Measurements from ENCODE around the gene ARL16. TPM values are rescaled to one million over a fixed set of nuclear protein-coding genes. Genes with fewer than 3 reads are reported as not detected.

ARL16 gene
- total RNA-seq, 1 donor from 2014 or later = 29.5 TPM

GRCh38 chr17:81659038-81659437 lies 24.6 kb downstream of the ARL16 start:
- no peak for DNase-seq (ENCODE audit: low spot score)
- no peaks in the 10 kb centered on the region for H3K36me3 Mint-ChIP-seq (ENCODE audit: low read depth)
- H3K4me3 Mint-ChIP-seq (ENCODE audit: unreplicated experiment) = no peak overlapping the region
- TF ChIP-seq, protein P1, sequence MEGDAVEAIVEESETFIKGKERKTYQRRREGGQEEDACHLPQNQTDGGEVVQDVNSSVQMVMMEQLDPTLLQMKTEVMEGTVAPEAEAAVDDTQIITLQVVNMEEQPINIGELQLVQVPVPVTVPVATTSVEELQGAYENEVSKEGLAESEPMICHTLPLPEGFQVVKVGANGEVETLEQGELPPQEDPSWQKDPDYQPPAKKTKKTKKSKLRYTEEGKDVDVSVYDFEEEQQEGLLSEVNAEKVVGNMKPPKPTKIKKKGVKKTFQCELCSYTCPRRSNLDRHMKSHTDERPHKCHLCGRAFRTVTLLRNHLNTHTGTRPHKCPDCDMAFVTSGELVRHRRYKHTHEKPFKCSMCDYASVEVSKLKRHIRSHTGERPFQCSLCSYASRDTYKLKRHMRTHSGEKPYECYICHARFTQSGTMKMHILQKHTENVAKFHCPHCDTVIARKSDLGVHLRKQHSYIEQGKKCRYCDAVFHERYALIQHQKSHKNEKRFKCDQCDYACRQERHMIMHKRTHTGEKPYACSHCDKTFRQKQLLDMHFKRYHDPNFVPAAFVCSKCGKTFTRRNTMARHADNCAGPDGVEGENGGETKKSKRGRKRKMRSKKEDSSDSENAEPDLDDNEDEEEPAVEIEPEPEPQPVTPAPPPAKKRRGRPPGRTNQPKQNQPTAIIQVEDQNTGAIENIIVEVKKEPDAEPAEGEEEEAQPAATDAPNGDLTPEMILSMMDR (IDR thresholded peaks at IDR 0.05) = no peak
- no peaks in the 10 kb centered on the region for H3K27me3 Mint-ChIP-seq (ENCODE audit: low read depth)
- H3K4me1 Mint-ChIP-seq (ENCODE audit: low read depth) = no peaks in the 10 kb centered on the region
- H3K27ac Mint-ChIP-seq (ENCODE audit: unreplicated experiment) = no peak overlapping the region
- H3K9me3 Mint-ChIP-seq (ENCODE audit: low read depth) = no peaks in the 10 kb centered on the region

- Mint-ChIP-seq H3K9me3 (ENCODE audit: low read depth) (no peaks in the 10 kb centered on the region), H3K27ac (ENCODE audit: unreplicated experiment) (no peak overlapping the region), H3K4me1 (ENCODE audit: low read depth) (peaks cover 2% of the 10 kb centered on the region), H3K4me3 (ENCODE audit: unreplicated experiment) (no peak overlapping the region), H3K27me3 (ENCODE audit: low read depth) (no peaks in the 10 kb centered on the region), H3K36me3 (ENCODE audit: low read depth) (no peaks in the 10 kb centered on the region)
- DNase-seq (ENCODE audit: low spot score) = no peak
- TF ChIP-seq, protein P1 (IDR thresholded peaks at IDR 0.05) = no peak
Measured at GRCh38 chr17:81656835-81657234, 26.8 kb downstream of the ARL16 start.

GRCh38 chr17:81656118-81656743 lies 27.4 kb downstream of the ARL16 start, which contains the start of gene PDE6G:
Gene PDE6G (minus strand): TSS chr17:81656542. CDS start chr17:81653305, 3,237 bp downstream.
- Mint-ChIP-seq H3K4me1 (ENCODE audit: low read depth) (peaks cover 4% of the 10 kb centered on the region), H3K9me3 (ENCODE audit: low read depth) (no peaks in the 10 kb centered on the region), H3K36me3 (ENCODE audit: low read depth) (no peaks in the 10 kb centered on the region), H3K27ac (ENCODE audit: unreplicated experiment) (no peak within 1 kb of the TSS), H3K4me3 (ENCODE audit: unreplicated experiment) (no peak within 1 kb of the TSS), H3K27me3 (ENCODE audit: low read depth) (no peaks in the 10 kb centered on the region)
- no peak for DNase-seq (ENCODE audit: low spot score)
- TF ChIP-seq, protein P1 (IDR thresholded peaks at IDR 0.05) = no peak

- no peak for DNase-seq (ENCODE audit: low spot score)
- no peaks in the 10 kb centered on the region for H3K9me3 Mint-ChIP-seq (ENCODE audit: low read depth)
- TF ChIP-seq, protein P1 (IDR thresholded peaks at IDR 0.05) = no peak
- H3K36me3 Mint-ChIP-seq (ENCODE audit: low read depth) = no peaks in the 10 kb centered on the region
- no peak overlapping the region for H3K4me3 Mint-ChIP-seq (ENCODE audit: unreplicated experiment)
- H3K27me3 Mint-ChIP-seq (ENCODE audit: low read depth) = no peaks in the 10 kb centered on the region
- H3K27ac Mint-ChIP-seq (ENCODE audit: unreplicated experiment) = no peak overlapping the region
- peaks cover 4% of the 10 kb centered on the region for H3K4me1 Mint-ChIP-seq (ENCODE audit: low read depth)
Measured at GRCh38 chr17:81655378-81656117, 28.0 kb downstream of the ARL16 start.

DNA sequence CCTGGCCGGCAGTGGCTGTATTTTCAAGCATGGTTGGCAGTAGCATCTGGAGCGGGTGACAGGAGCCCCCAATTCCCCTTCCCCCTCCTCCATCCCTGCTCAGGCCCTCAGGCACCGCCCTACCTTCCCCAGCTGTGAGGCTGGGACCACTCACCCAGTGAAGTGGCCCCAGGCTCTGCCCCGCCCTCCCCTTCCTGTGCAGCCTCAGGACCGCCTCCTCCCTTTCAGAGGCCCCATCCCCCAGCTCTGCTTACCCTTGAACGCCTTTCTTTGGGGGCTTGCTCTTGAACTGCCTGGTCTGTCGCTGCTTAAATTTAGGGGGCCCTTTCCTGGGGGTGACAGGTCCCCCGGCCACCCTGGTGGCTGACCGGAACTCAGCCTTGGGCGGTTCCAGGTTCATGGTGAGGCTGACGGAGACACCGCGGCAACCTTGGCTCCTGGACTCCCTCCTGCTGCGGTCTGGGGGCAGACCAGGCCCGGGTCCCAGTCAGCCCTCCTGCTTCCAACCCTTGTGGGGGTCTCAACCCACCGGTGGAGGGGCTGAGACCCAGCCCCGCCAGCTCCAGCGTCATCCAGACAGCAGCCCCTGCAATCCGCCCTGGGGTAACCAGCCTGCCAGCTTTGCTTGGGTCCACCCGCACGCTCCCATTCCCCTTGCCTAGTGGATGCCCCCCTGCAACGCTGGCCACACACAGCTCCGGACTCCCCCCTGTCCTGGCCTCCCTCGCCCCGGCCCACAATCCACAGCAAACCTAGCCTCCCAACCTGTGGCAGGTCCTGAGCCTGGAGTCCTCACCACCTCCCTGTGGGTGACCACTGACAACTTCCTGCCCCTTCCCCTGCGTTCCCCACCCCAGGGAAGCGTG lies 30.5 kb downstream of the ARL16 start:
- no peak overlapping the region for H3K27ac Mint-ChIP-seq (ENCODE audit: unreplicated experiment)
- H3K27me3 Mint-ChIP-seq (ENCODE audit: low read depth) = no peaks in the 10 kb centered on the region
- H3K9me3 Mint-ChIP-seq (ENCODE audit: low read depth) = no peaks in the 10 kb centered on the region
- peaks cover 4% of the 10 kb centered on the region for H3K4me1 Mint-ChIP-seq (ENCODE audit: low read depth)
- DNase-seq (ENCODE audit: low spot score) = no peak
- no peak overlapping the region for H3K4me3 Mint-ChIP-seq (ENCODE audit: unreplicated experiment)
- no peaks in the 10 kb centered on the region for H3K36me3 Mint-ChIP-seq (ENCODE audit: low read depth)
- TF ChIP-seq, protein P1 (IDR thresholded peaks at IDR 0.05) = no peak
